ENCODE results near the gene ERBIN. TPM values are rescaled to one million over a fixed set of nuclear protein-coding genes. Genes with fewer than 3 reads are reported as not detected.

ERBIN gene
- total and polyA plus RNA-seq, 2 experiments from 2014 or later: 15.6 to 26.4 TPM

- Histone ChIP-seq H3K4me1 (ENCODE audit: insufficient read depth) (peaks cover 28% of the 10 kb centered on the region), H2AFZ (no peak overlapping the region), H3K79me2 (replicated peaks; ENCODE audit: insufficient read depth) (peaks cover 80% of the 10 kb centered on the region), H3K9me2 (ENCODE audit: insufficient read depth) (no peaks in the 10 kb centered on the region), H3K4me3 (no peak overlapping the region), H4K20me1 (replicated peaks; ENCODE audit: insufficient read depth) (no peaks in the 10 kb centered on the region), H3F3A (replicated peaks; ENCODE audit: low read depth) (no peaks in the 10 kb centered on the region), H3K27me3 (ENCODE audit: insufficient read depth) (no peaks in the 10 kb centered on the region), H3K36me3 (ENCODE audit: insufficient read depth) (no peaks in the 10 kb centered on the region), H3K27ac (ENCODE audit: low read depth) (peak overlapping the region; percentile 35; the same call in 1 of the 2 replicates), H3K4me2 (no peak overlapping the region)
- no peak overlapping the region for H3K4me3 Mint-ChIP-seq
- H3K4me1 Mint-ChIP-seq: peaks cover 39% of the 10 kb centered on the region
- DNase-seq (ENCODE audit: low spot score): no peak
- H3K27ac Mint-ChIP-seq: no peak overlapping the region; the same call in 1 of the 2 replicates
- peaks cover 5% of the 10 kb centered on the region for H3K27me3 Mint-ChIP-seq (ENCODE audit: insufficient read depth, low read depth, poor library complexity)
- H3K36me3 Mint-ChIP-seq (ENCODE audit: low read depth): no peaks in the 10 kb centered on the region
- no peaks in the 10 kb centered on the region for H3K9me3 Mint-ChIP-seq
- no peak for ATAC-seq
- TF ChIP-seq CREB1 (CRISPR knock-in tag; IDR thresholded peaks at IDR 0.05; ENCODE audit: low read depth) (no peak), ZNF114 (CRISPR knock-in tag; IDR thresholded peaks at IDR 0.05) (no peak), ZNF331 (CRISPR knock-in tag; IDR thresholded peaks at IDR 0.05; ENCODE audit: low read depth) (no peak), EZH2phosphoT487 (IDR thresholded peaks at IDR 0.05; ENCODE audit: unreplicated experiment) (no peak), EZH2 (IDR thresholded peaks at IDR 0.05; ENCODE audit: low read depth, unreplicated experiment) (no peak)
- TF ChIP-seq, protein P1, sequence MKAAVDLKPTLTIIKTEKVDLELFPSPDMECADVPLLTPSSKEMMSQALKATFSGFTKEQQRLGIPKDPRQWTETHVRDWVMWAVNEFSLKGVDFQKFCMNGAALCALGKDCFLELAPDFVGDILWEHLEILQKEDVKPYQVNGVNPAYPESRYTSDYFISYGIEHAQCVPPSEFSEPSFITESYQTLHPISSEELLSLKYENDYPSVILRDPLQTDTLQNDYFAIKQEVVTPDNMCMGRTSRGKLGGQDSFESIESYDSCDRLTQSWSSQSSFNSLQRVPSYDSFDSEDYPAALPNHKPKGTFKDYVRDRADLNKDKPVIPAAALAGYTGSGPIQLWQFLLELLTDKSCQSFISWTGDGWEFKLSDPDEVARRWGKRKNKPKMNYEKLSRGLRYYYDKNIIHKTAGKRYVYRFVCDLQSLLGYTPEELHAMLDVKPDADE (IDR thresholded peaks at IDR 0.05): no peak
These were observed 59.7 kb downstream of the ERBIN start for GRCh38 chr5:65986050-65986451.

DNA sequence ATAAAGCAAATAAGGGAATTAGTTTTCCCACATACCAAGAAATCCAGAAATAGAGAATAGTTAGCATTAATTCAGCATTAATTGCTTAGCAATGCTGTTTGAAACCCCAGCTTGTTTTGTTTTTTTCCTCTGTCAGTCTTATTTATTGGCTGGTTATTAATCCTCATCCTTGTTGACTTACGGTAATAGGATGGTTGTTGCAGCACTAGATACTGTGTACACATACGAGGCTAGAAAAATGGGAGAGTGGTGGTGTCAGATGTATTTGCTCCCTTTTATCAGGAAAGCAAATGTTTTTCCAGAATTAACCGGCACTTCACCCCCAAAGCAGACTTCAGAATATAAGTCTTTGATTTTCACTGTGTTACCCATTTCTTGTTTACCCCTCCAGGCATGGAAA is 60.4 kb downstream of the ERBIN start:
- no peaks in the 10 kb centered on the region for H3K36me3 ChIP-seq (ENCODE audit: insufficient read depth)
- no peak overlapping the region for H3K4me3 ChIP-seq
- Mint-ChIP-seq H3K27ac (no peak overlapping the region), H3K4me1 (peaks cover 35% of the 10 kb centered on the region), H3K4me3 (no peak overlapping the region), H3K27me3 (ENCODE audit: insufficient read depth, low read depth, poor library complexity) (peaks cover 5% of the 10 kb centered on the region), H3K36me3 (ENCODE audit: low read depth) (no peaks in the 10 kb centered on the region), H3K9me3 (no peaks in the 10 kb centered on the region)
- no peaks in the 10 kb centered on the region for H3F3A ChIP-seq (replicated peaks; ENCODE audit: low read depth)
- no peak overlapping the region for H3K4me2 ChIP-seq
- DNase-seq (ENCODE audit: low spot score) (no peak), ATAC-seq (no peak)
- no peak overlapping the region for H3K27ac ChIP-seq (ENCODE audit: low read depth)
- no peaks in the 10 kb centered on the region for H3K9me2 ChIP-seq (ENCODE audit: insufficient read depth)
- H3K79me2 ChIP-seq (replicated peaks; ENCODE audit: insufficient read depth): peaks cover 84% of the 10 kb centered on the region
- peaks cover 26% of the 10 kb centered on the region for H3K4me1 ChIP-seq (ENCODE audit: insufficient read depth)
- H3K27me3 ChIP-seq (ENCODE audit: insufficient read depth): no peaks in the 10 kb centered on the region
- H4K20me1 ChIP-seq (replicated peaks; ENCODE audit: insufficient read depth): no peaks in the 10 kb centered on the region
- no peak overlapping the region for H2AFZ ChIP-seq
- TF ChIP-seq, protein P2, sequence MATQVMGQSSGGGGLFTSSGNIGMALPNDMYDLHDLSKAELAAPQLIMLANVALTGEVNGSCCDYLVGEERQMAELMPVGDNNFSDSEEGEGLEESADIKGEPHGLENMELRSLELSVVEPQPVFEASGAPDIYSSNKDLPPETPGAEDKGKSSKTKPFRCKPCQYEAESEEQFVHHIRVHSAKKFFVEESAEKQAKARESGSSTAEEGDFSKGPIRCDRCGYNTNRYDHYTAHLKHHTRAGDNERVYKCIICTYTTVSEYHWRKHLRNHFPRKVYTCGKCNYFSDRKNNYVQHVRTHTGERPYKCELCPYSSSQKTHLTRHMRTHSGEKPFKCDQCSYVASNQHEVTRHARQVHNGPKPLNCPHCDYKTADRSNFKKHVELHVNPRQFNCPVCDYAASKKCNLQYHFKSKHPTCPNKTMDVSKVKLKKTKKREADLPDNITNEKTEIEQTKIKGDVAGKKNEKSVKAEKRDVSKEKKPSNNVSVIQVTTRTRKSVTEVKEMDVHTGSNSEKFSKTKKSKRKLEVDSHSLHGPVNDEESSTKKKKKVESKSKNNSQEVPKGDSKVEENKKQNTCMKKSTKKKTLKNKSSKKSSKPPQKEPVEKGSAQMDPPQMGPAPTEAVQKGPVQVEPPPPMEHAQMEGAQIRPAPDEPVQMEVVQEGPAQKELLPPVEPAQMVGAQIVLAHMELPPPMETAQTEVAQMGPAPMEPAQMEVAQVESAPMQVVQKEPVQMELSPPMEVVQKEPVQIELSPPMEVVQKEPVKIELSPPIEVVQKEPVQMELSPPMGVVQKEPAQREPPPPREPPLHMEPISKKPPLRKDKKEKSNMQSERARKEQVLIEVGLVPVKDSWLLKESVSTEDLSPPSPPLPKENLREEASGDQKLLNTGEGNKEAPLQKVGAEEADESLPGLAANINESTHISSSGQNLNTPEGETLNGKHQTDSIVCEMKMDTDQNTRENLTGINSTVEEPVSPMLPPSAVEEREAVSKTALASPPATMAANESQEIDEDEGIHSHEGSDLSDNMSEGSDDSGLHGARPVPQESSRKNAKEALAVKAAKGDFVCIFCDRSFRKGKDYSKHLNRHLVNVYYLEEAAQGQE (IDR thresholded peaks at IDR 0.05; ENCODE audit: unreplicated experiment): no peak
- TF ChIP-seq CTCF (conservative IDR thresholded peaks at IDR 0.05; ENCODE audit: low read depth in 2 of 2) (no peak), ZNF114 (CRISPR knock-in tag; IDR thresholded peaks at IDR 0.05) (no peak), ZNF331 (CRISPR knock-in tag; IDR thresholded peaks at IDR 0.05; ENCODE audit: low read depth) (no peak), CREB1 (CRISPR knock-in tag; IDR thresholded peaks at IDR 0.05; ENCODE audit: low read depth) (no peak), EZH2phosphoT487 (IDR thresholded peaks at IDR 0.05; ENCODE audit: unreplicated experiment) (no peak), POLR2AphosphoS5 (IDR thresholded peaks at IDR 0.05; ENCODE audit: low read depth) (no peak)
- TF ChIP-seq, protein P1 (IDR thresholded peaks at IDR 0.05): no peak
